IPS DF 6.9 (cell line): ENCODE measurements around the gene NUBPL.
"Not testable (repeated sequence)": the region's sequence is repeated elsewhere in the genome, so short reads cannot be mapped to it uniquely, and the experiment has no call there.

ENCODE experiments used
- DNase-seq: peaks from one replicate; pipeline ENCODE4 v3.0.0-alpha.2; 2013; ENCODE audit warnings: low read depth, low spot score
- H3K27ac ChIP-seq: one replicate; pipeline ENCODE4 v1.5.1; 2013; ENCODE audit warnings: low read length, control low read depth
- H3K27me3 ChIP-seq: 2 replicates; pipeline ENCODE4 v1.6.1; 2013; ENCODE audit warnings: mild to moderate bottlenecking, low read length; ENCODE audit not compliant: control insufficient read depth, insufficient read depth
- H3K36me3 ChIP-seq: 2 replicates; pipeline ENCODE4 v1.6.1; 2013; ENCODE audit warnings: low read length; ENCODE audit not compliant: control insufficient read depth, insufficient read depth
- H3K4me1 ChIP-seq: 2 replicates; pipeline ENCODE4 v1.6.1; 2013; ENCODE audit warnings: low read length; ENCODE audit not compliant: control insufficient read depth, insufficient read depth
- H3K4me3 ChIP-seq: 2 replicates; pipeline ENCODE4 v1.5.1; 2013; ENCODE audit warnings: mild to moderate bottlenecking, low read length
- H3K9me3 ChIP-seq: 2 replicates; pipeline ENCODE4 v1.6.1; 2013; ENCODE audit warnings: low read length, inconsistent platforms; ENCODE audit not compliant: control insufficient read depth, insufficient read depth
- WGBS: extraction: QIAGEN DNeasy Blood & Tissue Kit; methylation state at CpG from one replicate; pipeline ENCODE4 v1.1.7; 2013; ENCODE audit warnings: mixed read lengths, missing lambda C conversion rate; ENCODE audit not compliant: insufficient read length, insufficient coverage; 5-methylcytosine and 5-hydroxymethylcytosine counted together

NUBPL gene

DNA sequence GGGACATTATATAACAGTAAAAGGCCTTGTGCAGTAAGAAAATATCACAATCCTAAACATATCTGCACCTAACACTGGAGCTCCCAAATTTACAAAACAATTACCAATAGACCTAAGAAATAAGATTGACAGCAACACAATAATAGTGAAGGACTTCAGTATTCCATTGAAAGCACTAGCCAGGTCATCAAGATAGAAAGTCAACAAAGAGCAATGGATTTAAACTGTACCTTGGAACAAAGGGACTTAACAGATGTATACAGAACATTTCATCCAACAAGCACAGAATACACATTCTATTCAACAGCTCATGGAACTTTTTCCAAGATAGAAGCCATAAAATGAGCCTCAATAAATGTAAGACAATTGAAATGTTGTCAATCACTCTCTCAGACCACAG, 306.4 kb downstream of the NUBPL start:
- no peaks in the 10 kb centered on the region for H3K9me3 ChIP-seq
- no peaks in the 10 kb centered on the region for H3K4me1 ChIP-seq
- no peak overlapping the region for H3K27ac ChIP-seq
- no peaks in the 10 kb centered on the region for H3K36me3 ChIP-seq
- no peak overlapping the region for H3K4me3 ChIP-seq
- no peak for DNase-seq
- H3K27me3 ChIP-seq, result no peaks in the 10 kb centered on the region

- H3K4me3 ChIP-seq, H3K4me1 ChIP-seq, H3K9me3 ChIP-seq, H3K27me3 ChIP-seq, DNase-seq, H3K27ac ChIP-seq, H3K36me3 ChIP-seq: not testable (repeated sequence)
- no CpG with 5 or more reads among the region's 3 CpGs for WGBS
Measured at GRCh38 chr14:31868096-31868495, 306.9 kb downstream of the NUBPL start.

GRCh38 chr14:31876741-31877140, 315.5 kb downstream of the NUBPL start:
- Histone ChIP-seq H3K27ac (no peak overlapping the region), H3K4me1 (no peaks in the 10 kb centered on the region), H3K9me3 (no peaks in the 10 kb centered on the region), H3K36me3 (no peaks in the 10 kb centered on the region), H3K27me3 (no peaks in the 10 kb centered on the region), H3K4me3 (no peak overlapping the region)
- no peak for DNase-seq
- WGBS, result no CpG with 5 or more reads among the region's 7 CpGs

DNA sequence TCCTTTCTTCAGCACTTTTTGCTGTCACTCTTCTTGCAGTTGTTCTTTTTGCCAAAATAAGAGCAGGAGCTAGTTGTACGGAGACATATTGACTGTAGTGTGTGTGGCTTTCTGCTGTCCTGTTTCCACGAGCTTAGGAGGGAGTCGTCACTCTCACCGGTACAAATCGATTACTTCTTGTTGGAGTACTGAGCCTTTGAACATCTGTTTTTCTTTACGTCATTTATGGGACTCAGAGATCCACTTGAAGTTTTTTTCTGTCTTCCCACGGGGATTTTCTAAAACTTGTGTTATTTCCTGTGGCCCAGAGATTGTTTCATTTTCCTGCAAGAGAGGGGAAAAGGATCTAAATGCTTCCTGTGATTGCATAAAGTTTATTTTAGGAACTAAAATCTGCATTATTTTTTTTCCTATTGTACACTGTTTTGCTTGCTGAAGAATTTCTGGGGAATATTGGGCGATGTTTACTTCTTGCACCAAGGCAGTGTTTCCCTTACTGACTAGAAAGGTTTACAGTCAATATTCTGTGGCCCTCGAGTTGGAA, 316.1 kb downstream of the NUBPL start:
- DNase-seq, result no peak
- Histone ChIP-seq H3K27ac (no peak overlapping the region), H3K4me3 (no peak overlapping the region), H3K36me3 (no peaks in the 10 kb centered on the region), H3K9me3 (no peaks in the 10 kb centered on the region), H3K27me3 (no peaks in the 10 kb centered on the region), H3K4me1 (no peaks in the 10 kb centered on the region)
- WGBS, result no CpG with 5 or more reads among the region's 9 CpGs

GRCh38 chr14:31879661-31880348, 318.6 kb downstream of the NUBPL start:
- Histone ChIP-seq H3K27me3 (no peaks in the 10 kb centered on the region), H3K4me1 (no peaks in the 10 kb centered on the region), H3K27ac (no peak overlapping the region), H3K4me3 (no peak overlapping the region), H3K36me3 (no peaks in the 10 kb centered on the region), H3K9me3 (no peaks in the 10 kb centered on the region)
- no CpG with 5 or more reads among the region's 7 CpGs for WGBS
- DNase-seq, result no peak

GRCh38 chr14:31880935-31881334, 319.7 kb downstream of the NUBPL start:
- Histone ChIP-seq H3K27ac (no peak overlapping the region), H3K4me3 (no peak overlapping the region), H3K36me3 (no peaks in the 10 kb centered on the region), H3K4me1 (no peaks in the 10 kb centered on the region), H3K9me3 (no peaks in the 10 kb centered on the region), H3K27me3 (no peaks in the 10 kb centered on the region)
- WGBS, result no CpG with 5 or more reads among the region's 4 CpGs
- DNase-seq, result no peak

- WGBS, result 100% methylated on average over 1 of the region's 4 CpGs
- Histone ChIP-seq H3K36me3 (no peaks in the 10 kb centered on the region), H3K9me3 (no peaks in the 10 kb centered on the region), H3K4me3 (no peak overlapping the region), H3K27me3 (no peaks in the 10 kb centered on the region), H3K27ac (no peak overlapping the region), H3K4me1 (no peaks in the 10 kb centered on the region)
- no peak for DNase-seq
Measured at GRCh38 chr14:31881531-31882310, 320.5 kb downstream of the NUBPL start.

DNA sequence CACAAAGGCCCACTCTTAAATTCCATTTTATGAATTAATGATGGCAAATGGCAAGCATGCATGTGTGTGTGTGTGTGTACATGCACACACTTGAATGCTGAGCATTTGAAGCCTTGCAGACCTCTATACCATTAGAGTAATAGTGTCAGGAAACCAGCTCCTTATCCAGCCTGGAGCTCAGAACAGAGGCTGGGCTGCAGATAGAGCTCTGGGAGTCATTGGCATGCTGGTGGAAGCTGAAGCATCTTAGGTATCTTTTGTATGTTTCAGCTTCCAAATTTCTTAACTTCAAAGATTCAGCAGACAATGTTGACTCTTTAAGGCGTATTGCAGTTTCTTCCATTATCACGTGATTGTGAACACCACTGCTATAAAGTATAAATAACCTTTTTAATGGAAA, 323.0 kb downstream of the NUBPL start:
- no peak for DNase-seq
- Histone ChIP-seq H3K4me1 (no peaks in the 10 kb centered on the region), H3K27ac (no peak overlapping the region), H3K36me3 (no peaks in the 10 kb centered on the region), H3K4me3 (no peak overlapping the region), H3K27me3 (no peaks in the 10 kb centered on the region), H3K9me3 (no peaks in the 10 kb centered on the region)
- no CpG with 5 or more reads among the region's 2 CpGs for WGBS

- no peak overlapping the region for H3K27ac ChIP-seq
- DNase-seq, result no peak
- no peaks in the 10 kb centered on the region for H3K4me1 ChIP-seq
- no peaks in the 10 kb centered on the region for H3K9me3 ChIP-seq
- H3K27me3 ChIP-seq, result no peaks in the 10 kb centered on the region
- H3K36me3 ChIP-seq, result no peaks in the 10 kb centered on the region
- no CpG with 5 or more reads among the region's 7 CpGs for WGBS
- no peak overlapping the region for H3K4me3 ChIP-seq
Measured at GRCh38 chr14:31884776-31885379, 323.7 kb downstream of the NUBPL start.

GRCh38 chr14:31886156-31886835, 325.1 kb downstream of the NUBPL start:
- H3K27ac ChIP-seq, result no peak overlapping the region
- no peaks in the 10 kb centered on the region for H3K9me3 ChIP-seq
- DNase-seq, result no peak
- H3K36me3 ChIP-seq, result no peaks in the 10 kb centered on the region
- WGBS, result no CpG with 5 or more reads among the region's 3 CpGs
- H3K27me3 ChIP-seq, result no peaks in the 10 kb centered on the region
- no peaks in the 10 kb centered on the region for H3K4me1 ChIP-seq
- no peak overlapping the region for H3K4me3 ChIP-seq
